Measurements from ENCODE around the gene DNAJB8. TPM values are rescaled to one million over a fixed set of nuclear protein-coding genes. Genes with fewer than 3 reads are reported as not detected.

Gene DNAJB8
- total RNA-seq, 1 donor from 2014 or later: not detected

- H3K9me3 ChIP-seq: no peaks in the 10 kb centered on the region
- DNase-seq: no peak
- H3K27ac ChIP-seq: no peak overlapping the region
- H3K36me3 ChIP-seq: no peaks in the 10 kb centered on the region
- intact Hi-C loops (cut with DNase I): no loop called here
- no peak overlapping the region for H3K4me3 ChIP-seq
- H3K27me3 ChIP-seq (ENCODE audit: low read depth): no peaks in the 10 kb centered on the region
- TF ChIP-seq CTCF (IDR thresholded peaks at IDR 0.05): no peak
- no peak for ATAC-seq
- H3K4me1 ChIP-seq: no peaks in the 10 kb centered on the region
Measured at GRCh38 chr3:128442070-128442469, 24.6 kb downstream of the DNAJB8 start.

- DNase-seq: no peak
- Histone ChIP-seq H3K36me3 (no peaks in the 10 kb centered on the region), H3K4me3 (no peak overlapping the region), H3K4me1 (no peaks in the 10 kb centered on the region), H3K27ac (no peak overlapping the region), H3K9me3 (no peaks in the 10 kb centered on the region), H3K27me3 (ENCODE audit: low read depth) (peaks cover 4% of the 10 kb centered on the region)
- intact Hi-C loops (cut with DNase I): no loop called here
- ATAC-seq: no peak
- TF ChIP-seq CTCF (IDR thresholded peaks at IDR 0.05): no peak
Measured at GRCh38 chr3:128439226-128439625, 27.5 kb downstream of the DNAJB8 start.

DNA sequence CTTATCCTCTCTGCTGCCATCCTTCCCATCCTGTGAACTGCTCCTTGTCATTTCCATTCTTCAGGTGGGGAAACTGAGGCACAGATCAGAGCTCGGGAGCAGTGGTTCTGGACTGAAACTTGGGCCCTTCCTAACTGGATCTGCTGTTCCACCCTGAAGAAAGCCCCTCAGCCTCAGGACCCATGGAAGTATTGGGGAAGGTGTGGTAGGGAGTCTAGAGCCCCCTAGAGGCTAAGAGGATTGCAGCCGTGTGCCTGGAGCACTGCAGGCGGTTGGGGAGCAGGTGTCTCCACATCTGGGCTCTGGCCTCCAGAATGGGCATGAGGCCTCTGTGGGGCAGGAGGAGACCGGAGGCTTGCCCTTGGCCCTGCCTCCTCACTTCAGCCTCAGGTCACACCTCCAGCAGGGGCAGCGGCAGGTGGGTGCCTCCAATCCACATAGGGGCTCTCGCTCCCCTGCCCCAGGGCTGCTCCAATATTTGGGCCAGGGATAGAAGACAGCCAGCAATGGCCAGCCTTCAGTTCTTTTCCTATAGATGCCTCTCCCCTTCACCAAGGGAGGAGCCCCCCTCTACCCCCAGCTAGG lies 28.1 kb downstream of the DNAJB8 start:
- TF ChIP-seq CTCF (IDR thresholded peaks at IDR 0.05): peak; percentile 23
- Histone ChIP-seq H3K9me3 (no peaks in the 10 kb centered on the region), H3K27me3 (ENCODE audit: low read depth) (peaks cover 8% of the 10 kb centered on the region), H3K36me3 (no peaks in the 10 kb centered on the region), H3K4me3 (no peak overlapping the region), H3K27ac (no peak overlapping the region), H3K4me1 (no peaks in the 10 kb centered on the region)
- peak in 1 of 2 donors; percentile 24 for ATAC-seq
- intact Hi-C loops (cut with DNase I): no loop called here
- DNase-seq: no peak

DNA sequence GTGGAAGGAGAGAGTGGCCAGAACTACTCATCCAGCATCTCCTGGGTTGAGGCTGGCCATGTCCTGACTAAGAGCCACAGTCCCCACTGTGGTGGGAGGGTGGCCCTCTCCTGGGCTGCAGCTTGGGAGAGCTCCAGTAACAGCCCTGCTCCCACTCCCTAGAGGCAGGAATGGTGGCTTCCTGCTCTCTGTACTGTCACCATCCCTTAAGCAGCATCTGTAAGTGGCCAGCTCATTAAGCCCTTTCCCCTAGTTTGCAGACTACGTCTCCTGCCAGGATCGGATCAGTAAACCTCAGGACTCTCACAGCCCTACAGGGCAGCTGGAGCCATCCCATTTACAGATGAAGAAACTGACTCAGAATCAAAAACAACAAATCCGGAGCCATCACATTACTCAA lies 30.5 kb downstream of the DNAJB8 start:
- no peak for TF ChIP-seq CTCF (IDR thresholded peaks at IDR 0.05)
- DNase-seq: no peak
- Histone ChIP-seq H3K4me1 (peaks cover 10% of the 10 kb centered on the region), H3K9me3 (no peaks in the 10 kb centered on the region), H3K27me3 (ENCODE audit: low read depth) (peaks cover 29% of the 10 kb centered on the region), H3K4me3 (no peak overlapping the region), H3K27ac (no peak overlapping the region), H3K36me3 (no peaks in the 10 kb centered on the region)
- intact Hi-C loops (cut with DNase I): no loop called here
- no peak for ATAC-seq

GRCh38 chr3:128435561-128435960 lies 31.1 kb downstream of the DNAJB8 start:
- ATAC-seq (no peak), DNase-seq (no peak)
- intact Hi-C loops (cut with DNase I): no loop called here
- Histone ChIP-seq H3K27ac (no peak overlapping the region), H3K4me3 (no peak overlapping the region), H3K4me1 (peaks cover 10% of the 10 kb centered on the region), H3K27me3 (ENCODE audit: low read depth) (peaks cover 29% of the 10 kb centered on the region), H3K9me3 (no peaks in the 10 kb centered on the region), H3K36me3 (no peaks in the 10 kb centered on the region)
- no peak for TF ChIP-seq CTCF (IDR thresholded peaks at IDR 0.05)
